GM19463 (cell line): Measurements from ENCODE around the gene KLK7.

Experiments
- ATAC-seq: cut with Tn5 transposase; IDR thresholded peaks from one replicate; pipeline ENCODE4 v1.9.1; 2021; ENCODE audit warnings: mild to moderate bottlenecking, moderate library complexity; ENCODE audit not compliant: unreplicated experiment

Gene KLK7

DNA sequence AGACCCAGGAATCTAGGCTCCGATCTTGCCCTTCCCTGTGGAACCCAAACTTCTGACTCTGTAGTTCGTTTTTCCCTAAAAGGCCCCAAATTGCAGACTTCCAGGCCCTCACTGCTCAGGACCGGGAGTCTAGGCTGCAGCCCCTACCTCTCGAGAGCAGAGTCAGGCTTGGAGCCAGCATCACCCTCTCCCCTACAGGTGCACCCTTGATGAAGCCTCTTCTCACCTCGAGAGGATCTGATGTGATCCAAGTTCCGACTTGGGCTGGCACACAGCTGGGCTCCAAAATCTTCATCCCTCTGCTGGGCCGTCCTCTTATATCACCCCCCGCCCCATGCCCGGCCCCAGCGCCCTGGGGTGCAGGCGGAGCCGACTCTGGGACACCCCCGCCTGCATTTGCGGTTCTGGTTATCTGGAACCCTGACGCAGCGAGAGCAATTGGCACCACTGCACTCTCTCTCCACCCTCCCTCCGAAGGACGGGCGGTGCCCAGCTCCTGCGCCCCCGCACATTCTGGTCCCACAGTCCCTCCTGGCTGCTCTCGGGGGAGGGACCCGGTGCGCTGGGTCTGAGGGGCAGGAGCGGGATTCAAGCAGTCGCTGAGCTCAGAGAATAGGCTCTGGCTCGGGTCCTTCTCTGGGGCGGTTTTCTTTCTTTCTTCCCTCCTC, at the start of gene KLK7:
KLK7 (minus strand) TSS at position 293 of the 668 bp plus-strand sequence. CDS start 1,518 bp downstream, outside the sequence.
- ATAC-seq = no peak

DNA sequence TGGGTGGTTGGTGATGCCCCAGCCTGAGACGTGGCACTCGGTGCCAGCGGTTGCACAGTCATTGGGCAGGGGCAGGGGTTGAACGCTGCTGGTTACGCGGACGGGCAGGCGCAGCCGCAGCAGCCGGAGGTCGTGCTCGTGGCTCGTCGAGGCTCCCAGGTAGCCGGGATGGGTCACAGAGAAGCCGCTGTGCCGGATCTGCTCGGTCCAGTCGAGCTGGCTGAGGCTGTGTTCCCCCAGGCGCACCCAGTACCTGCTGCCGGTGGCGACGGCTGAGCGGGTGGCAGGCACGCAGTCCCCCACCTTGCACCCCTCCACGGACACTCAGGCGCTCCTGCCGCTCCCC, 48.1 kb upstream of the KLK7 start:
- ATAC-seq = no peak

DNA sequence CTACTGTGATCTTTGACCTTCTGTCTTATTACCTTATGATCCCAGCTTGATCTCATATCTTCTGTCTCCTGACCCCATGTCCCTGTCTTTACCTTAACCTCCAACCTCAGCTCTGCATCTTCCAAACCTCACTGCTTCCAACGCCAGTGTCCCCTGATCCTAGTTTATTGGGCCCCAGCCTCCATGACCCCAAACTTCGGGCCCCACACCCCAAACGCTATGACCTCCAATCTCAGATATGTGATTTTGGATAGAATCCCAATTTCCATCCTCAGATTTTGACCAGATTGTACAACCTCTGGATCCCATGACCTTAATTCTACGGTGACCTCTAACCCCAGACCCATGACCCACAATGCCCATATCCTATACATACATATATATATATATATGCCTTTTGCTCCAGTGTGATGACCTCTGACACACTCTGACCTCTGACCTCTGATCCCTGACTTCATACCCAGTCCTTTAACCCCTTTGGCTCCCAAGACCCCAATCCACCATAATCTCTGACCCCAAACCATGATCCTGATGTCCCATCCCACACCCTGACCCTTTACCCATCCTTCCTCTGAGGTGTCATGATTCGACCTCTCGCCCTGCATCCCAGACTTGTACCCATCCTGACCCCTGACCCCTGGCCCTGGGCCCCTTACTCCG, 47.6 kb upstream of the KLK7 start:
- ATAC-seq = no peak

DNA sequence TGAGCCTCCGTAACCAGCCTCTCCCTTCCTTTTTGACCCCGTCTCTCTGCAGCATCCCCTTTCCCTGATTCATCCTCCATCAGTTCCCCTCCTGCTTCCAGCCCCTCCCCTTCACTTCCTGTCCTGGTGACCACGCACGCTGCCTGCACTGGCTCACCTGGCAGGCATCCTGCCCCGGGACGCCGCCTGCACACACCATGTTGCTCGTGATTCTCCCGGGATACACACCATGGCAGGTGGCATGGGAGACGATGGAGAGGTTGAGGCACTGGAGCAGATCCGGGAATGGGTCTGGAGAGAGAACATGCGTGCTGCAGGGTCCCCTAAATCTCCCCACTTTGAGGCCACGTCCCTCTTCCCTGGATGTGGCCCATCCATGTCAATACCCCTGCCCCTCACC, 46.9 kb upstream of the KLK7 start:
- no peak for ATAC-seq

DNA sequence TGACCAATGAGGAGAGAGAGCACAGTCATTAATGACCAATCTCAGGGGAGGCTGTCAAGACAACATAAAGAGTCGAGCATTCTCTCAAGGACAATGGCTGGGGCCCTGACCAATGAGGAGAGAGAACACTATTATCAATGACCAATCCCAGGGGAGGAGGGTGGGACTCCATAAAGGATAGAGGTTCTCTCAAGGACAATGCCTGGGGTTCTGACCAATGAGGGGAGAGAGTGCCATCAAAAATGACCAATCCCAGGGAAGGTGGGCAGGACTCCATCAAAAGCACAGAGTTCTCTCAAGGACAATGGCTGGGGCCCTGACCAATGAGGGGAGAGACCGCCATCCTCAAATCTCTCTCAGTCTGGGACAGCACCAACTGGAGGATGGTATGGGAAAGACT, 46.0 kb upstream of the KLK7 start:
- no peak for ATAC-seq

DNA sequence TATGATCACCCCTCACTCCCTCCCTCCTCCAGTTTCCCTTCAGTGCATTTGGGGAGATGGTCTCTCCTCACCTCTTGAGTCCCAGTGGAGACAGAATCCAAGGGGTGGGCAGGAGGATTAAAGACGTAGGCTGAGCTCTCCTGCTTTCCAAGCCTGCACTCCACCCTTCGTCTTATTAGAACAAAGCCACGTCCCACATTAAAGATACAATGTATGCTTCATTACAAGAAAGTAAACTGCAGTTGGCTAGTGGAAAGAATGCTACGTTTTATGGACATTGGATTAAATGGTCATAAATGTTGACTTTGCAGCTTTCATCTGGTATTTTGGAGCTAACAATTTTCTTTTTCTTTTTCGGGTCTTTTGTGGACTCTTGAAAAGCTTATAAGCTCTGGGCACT, 44.2 kb upstream of the KLK7 start:
- ATAC-seq = no peak

DNA sequence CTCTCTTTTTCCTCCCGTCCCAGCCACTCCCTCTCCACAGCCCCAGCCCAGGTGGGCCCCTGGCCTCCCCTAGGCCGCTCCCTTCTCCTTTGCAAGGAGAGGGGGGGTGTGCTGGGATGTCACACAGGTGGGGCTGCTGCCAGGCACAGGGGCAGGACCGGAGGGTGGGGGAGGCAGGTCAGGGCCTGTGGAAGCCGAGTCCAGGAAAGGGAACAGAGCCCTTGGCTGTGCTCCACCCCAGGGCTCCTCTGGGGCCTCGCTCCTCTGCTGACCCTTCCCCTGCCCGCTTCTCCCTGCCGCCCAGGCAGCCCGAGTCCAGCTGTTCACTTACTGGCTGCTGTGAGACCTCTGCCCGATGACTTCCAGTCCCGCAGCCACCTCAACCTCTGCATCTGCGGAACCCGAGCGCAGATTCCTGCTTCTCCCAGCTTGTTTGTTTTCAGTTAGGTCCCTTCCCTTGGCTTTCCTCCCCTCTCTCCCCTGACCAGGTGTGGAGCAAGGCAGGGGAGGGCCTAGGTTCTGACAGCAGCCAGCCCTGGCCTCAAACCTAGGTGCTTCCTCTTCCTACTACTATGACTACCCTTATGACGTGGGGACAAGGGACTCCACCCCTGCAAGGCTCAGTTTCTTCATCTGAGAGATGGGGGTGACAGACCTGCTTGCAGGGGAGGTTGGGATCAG, 43.5 kb upstream of the KLK7 start:
- ATAC-seq = no peak

DNA sequence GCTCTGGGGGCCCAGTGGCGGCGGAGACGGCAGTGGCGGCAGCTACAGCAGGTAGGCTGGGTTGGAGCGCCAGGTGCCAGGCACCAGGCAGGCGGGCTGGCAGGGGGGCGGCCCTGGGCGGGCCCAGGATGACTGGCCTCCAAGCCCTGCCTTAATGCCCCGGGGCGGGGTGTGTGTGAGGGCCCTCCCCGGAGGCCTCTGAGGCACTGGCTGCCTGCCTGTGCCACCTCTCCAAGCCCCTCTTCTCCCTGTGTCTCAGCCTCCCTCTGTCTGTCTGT, 42.8 kb upstream of the KLK7 start, which contains the start of gene KLK11:
KLK11 (minus strand) TSS at position 63 of the 278 bp plus-strand sequence. CDS start 985 bp downstream, outside the sequence.
- no peak for ATAC-seq

DNA sequence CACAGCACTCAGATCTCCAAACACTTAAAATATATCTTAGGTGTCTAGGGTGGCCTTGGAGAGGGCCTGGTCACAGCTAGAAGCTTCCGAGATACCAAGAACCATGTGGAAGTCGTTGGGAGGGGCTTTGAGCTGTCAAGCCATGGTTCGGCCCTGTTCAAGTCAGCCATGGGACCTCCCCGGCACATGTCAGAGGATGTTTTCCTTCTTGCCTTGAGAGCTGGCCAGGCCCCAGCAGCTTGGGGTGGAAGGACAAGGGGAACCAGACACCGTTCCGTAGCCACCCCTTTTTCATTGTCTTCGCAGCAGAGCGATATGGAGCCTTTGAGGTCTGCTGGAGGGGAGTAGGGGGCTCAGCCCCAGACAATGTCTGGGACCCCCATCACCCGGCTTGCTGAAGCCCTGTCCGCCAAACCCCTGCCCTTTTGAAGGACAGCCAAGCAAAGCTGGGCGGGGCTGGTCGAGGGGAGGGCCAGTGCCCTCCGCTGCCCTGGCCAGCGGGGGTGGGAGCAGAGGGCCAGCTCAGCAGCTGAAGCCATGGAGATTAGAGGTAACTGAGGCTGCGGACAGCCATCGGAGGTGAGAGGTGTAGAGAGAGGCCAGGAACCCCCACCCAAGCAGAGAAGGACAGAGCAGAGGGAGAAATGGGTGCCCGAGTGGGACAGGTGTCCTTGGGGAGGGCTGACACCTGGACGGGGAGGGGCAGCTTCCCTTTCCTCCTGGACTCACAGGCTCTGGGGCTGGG, 42.3 kb upstream of the KLK7 start:
- ATAC-seq = no peak

DNA sequence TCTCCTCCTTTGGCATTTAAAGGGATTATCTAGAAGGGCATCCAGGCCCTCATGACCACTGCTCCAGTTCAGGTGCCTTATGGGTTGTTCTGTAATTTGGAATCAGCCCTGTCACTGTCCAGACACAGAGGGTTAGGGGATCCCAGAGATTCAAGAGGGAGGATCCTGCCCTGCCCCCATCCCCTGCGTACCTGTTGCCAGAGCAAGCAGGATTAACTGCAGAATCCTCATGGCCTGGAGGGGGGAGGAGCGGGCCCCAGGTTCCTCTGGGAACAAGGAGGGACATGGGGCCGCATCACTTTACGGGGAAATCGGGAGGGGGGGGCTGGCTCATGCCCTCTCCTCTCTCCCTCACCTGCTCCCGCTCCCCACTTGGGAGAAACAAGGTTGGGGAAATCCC, 41.7 kb upstream of the KLK7 start:
- no peak for ATAC-seq

DNA sequence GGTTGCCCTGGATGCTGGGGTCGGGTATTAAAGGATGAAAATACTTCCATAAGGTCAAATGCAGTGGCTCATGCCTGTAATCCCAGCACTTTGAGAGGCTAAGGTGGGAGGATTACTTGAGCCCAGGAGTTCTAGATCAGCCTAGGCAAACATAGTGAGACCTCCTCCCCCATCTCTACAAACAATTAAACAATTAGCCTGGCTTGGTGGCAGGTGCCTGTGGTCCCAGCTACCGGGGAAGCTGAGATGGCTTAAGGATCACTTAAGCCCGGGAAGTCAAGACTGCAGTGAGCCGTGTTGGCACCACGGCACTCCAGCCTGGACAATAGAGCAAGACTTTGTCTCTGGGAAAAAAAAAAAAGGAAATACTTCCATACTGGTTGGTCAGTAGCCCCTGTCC, 41.2 kb upstream of the KLK7 start:
- no peak for ATAC-seq

DNA sequence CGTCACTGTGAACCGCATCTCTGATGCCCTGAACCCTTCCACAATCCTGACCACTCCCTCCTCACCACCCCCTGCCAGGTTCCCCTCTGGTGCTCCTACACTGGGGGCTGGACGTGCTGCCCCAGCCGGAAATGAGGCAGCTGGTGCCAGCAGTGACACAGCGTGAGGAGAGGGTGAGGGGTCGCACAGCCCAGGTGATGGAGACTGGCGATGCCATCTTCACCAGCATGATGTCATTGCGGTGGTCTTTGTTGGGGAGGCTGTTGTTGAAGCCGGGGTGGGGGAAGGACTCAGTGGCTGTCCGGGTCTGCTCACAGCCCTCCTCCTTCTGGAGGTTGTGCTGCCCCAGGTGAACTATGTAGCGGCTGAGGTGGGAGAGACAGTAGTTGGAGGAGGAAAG, 40.2 kb upstream of the KLK7 start:
- ATAC-seq = no peak

DNA sequence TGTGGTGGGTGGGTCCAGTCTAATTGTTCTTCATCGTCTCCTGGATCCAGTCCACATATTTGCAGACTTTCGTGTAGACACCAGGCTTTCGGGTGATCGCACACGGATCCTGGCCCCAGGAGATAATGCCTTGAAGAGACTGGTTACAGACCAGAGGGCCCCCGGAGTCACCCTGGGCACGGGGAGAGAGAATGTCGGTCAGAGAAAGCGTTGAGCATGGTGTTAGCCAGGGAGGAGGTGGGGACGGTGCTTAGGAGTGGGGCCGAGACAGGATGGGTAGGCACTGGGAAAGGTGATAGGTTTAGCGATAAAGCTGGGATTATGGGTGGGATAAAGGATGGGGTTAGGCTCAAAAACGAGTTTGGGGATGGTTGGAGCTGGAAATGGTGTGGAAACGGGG, 38.8 kb upstream of the KLK7 start:
- no peak for ATAC-seq

DNA sequence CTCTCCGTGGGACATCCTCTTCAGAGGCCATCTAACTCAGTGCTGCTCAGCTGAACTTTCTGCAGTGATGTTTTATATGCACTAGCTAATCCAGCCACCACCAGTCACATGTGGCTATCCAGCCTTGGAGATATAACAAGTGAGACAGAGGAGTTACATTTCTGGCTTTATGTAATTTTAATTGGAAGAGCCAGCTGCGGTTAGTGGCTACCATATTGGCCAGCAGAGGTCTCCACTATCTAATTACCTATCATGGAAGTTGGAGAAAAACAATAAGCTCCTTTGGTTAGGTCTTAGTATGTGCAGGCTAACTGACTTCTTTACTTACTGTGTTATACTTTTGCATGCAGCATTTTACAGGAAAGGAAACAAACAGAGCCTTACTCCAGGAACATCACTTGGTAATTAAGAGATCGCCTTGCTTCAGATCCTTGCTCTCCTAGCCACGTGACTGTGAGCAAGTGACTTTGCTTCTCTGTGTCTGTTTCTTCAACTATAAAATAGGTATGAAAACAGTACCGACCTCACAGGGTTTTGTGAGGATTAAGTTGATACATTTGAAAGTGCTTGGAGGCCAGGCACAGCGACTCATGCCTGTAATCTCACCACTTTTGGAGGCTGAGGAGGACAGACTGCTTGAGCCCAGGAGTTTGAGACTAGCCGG, 37.4 kb upstream of the KLK7 start:
- ATAC-seq = no peak

DNA sequence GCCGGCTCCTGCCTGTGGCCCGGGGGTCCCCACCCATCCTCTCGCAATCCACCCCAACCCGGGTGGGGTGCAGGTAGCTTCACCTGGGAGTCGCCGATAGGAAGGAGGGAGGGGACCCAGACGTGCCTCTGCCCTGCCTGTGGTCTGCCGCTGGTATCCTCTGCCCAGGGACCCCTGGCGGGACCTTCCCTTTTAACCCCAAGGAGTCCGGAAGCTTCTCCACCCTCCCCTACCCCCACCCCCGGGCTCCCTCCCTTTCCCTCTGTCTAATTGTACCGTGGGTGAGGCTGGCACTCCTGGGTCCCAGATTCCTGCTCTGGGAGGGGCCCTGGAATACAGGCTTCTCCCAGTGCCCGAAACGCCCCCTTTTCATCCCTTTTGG, 35.8 kb upstream of the KLK7 start, which contains the start of gene KLK10:
KLK10 (minus strand) TSS at position 166 of the 382 bp plus-strand sequence. CDS start 579 bp downstream, outside the sequence.
- ATAC-seq = no peak

DNA sequence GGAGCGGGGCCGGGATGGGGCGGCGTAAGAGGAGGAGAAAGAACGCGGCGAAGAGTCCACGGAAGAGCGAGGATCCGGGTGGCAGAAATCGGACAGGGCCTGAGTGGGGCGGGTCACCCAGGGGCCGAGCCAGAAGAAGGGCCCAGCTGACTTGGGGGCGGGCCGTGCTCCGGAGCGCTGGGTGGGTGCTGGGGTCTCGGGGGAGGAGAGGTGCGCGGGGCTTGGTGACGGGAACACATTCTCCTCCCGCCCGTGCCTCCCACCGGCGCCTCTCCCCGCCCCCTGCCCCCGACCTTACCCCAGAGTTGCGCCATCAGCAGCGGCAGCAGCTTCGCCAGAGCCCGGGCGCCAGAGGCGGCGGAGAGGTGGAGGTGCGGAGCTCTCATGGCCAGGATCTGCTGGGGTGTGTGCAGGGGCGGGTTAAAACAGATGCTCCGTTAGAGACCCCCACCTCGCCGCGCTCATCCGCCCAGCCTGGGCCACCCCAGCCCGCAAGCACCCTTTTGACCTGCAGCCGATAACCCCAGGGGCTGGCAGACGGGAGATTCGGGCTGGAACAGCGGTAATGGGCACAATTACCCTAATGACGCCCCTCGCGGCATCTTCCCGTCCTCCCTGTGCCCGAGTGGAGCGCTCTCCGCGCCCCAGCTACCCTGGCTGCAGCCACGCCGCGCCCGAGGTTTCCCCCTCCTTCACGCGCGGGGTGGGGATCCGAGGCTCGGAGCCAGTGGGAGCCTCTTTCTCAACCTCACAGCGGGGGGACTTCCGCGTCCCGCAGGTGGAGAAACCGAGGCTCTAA, 35.2 kb upstream of the KLK7 start:
- no peak for ATAC-seq

DNA sequence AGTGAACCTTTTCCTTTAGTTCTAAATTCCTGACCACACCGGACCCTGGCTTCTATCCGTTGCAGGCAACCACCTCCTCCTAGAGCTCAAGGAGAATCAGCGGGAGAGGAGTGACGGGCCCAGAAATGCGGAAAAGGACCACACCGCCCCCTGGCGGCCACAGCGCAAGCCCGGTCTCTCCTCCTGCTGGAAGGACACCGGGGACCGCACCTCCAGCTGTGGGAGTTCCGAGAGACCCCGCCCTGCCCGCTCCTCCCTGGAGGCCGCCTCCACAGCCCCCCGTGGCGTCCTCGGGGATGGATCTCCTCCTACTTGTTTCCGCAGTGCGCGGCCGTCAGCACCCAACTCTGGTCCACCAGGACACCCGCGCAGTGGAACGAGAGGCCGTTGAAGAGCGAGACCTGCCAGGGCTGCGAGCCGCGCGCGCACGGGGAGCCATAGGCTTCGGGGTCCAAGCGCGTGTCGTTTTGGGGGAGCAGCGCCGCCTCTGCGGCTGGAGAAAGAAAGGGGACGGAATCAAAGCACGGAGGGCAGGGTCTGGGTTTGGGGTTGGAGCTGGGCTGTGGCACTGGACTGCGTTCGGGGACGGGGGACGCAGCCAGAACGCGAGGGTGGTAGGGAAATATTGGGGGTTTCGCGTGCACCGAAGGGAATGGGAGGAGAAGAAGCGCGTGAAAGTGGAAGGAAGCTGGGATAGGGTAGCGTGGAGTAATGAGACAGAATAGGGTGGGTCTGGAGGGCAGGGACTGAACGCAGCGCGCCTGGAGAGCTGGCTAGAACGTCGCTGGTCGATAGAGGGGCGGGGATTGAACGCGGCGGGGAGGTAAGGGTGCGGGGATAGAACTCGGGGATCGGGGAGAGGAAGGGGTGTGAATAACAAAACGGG, 33.3 kb upstream of the KLK7 start:
- ATAC-seq = no peak

DNA sequence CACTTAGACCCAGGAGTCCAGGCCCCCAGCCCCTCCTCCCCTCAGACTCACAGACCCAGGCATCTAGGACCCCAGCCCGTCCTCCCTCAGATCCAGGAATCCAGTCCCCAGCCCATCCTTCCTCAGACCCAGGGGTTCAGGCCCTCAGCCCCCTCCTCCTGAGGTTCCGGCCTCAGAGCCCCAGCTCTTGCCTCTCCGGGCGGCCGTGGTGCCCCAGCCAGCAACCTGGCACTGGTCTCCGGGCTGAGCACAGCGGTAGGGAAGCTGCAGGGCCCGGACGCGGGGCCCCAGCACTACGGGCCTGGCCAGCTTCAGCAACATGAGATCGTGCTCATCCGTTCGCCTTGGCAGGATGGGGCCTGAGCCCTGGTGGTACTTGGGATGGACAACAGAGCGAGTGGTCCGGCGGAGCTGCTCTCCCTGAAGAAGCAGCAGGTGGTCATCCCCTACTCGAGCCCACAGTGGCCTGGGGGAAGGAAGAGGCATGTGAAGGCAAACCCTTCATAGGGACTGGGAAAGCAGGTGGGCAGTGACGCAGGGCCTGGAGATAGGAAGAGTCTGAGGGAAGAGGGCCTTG, 32.1 kb upstream of the KLK7 start:
- no peak for ATAC-seq

DNA sequence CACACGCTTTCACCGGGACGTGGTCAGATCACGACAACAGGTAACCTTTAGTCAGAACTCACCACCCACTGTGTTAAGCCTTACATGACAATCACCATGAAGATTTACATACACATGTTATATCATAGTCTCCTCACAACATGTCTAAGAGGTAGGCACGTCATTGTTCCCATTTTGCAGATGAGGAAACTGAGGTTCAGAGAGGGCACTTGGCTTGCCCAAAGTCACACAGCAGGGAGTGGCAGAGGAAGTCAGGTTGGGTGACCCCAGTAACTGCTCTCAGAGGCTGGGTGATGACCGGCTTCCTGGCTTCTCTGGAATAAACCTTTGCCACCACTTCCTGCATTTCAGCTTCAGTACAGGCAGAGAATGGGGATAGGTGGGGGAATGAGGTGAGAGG, 30.5 kb upstream of the KLK7 start:
- ATAC-seq = no peak
